ENCODE data around the gene BANF2. TPM values are rescaled to one million over a fixed set of nuclear protein-coding genes. Genes with fewer than 3 reads are reported as not detected.
"Not testable (repeated sequence)": the region's sequence is repeated elsewhere in the genome, so short reads cannot be mapped to it uniquely, and the experiment has no call there.

Gene BANF2
- polyA plus RNA-seq, 4 donors, result 0.31 TPM; not detected in 3

GRCh38 chr20:17707951-17708350 is 8.2 kb downstream of the BANF2 start:
- not testable (repeated sequence) for DNase-seq (ENCODE audit: low read depth in 4 of 4, low spot score in 2 of 4)

GRCh38 chr20:17708675-17709360 is 9.1 kb downstream of the BANF2 start:
- DNase-seq (ENCODE audit: low read depth in 4 of 4, low spot score in 2 of 4), result no peak

- no peak for DNase-seq (ENCODE audit: low read depth in 4 of 4, low spot score in 2 of 4)
These were observed 9.9 kb downstream of the BANF2 start for GRCh38 chr20:17709361-17710293.

GRCh38 chr20:17710379-17711266 is 10.9 kb downstream of the BANF2 start:
- peak in 1 of 4 donors; percentile 15 for DNase-seq (ENCODE audit: low read depth in 4 of 4, low spot score in 2 of 4)

GRCh38 chr20:17711267-17711627 is 11.5 kb downstream of the BANF2 start:
- DNase-seq (ENCODE audit: low read depth in 4 of 4, low spot score in 2 of 4), result no peak

GRCh38 chr20:17712201-17712600 is 12.4 kb downstream of the BANF2 start:
- DNase-seq (ENCODE audit: low read depth in 4 of 4, low spot score in 2 of 4), result no peak

GRCh38 chr20:17712708-17713107 is 12.9 kb downstream of the BANF2 start:
- DNase-seq (ENCODE audit: low read depth in 4 of 4, low spot score in 2 of 4), result no peak

GRCh38 chr20:17714597-17714996 is 14.8 kb downstream of the BANF2 start:
- DNase-seq (ENCODE audit: low read depth in 4 of 4, low spot score in 2 of 4), result no peak

GRCh38 chr20:17715075-17715474 is 15.3 kb downstream of the BANF2 start:
- DNase-seq (ENCODE audit: low read depth in 4 of 4, low spot score in 2 of 4), result no peak

- DNase-seq (ENCODE audit: low read depth in 4 of 4, low spot score in 2 of 4), result no peak
These were observed 16.6 kb downstream of the BANF2 start for GRCh38 chr20:17716331-17716730.

GRCh38 chr20:17720755-17721154 is 21.0 kb downstream of the BANF2 start:
- DNase-seq (ENCODE audit: low read depth in 4 of 4, low spot score in 2 of 4), result no peak

- no peak for DNase-seq (ENCODE audit: low read depth in 4 of 4, low spot score in 2 of 4)
These were observed 22.2 kb downstream of the BANF2 start for GRCh38 chr20:17721802-17722486.

- no peak for DNase-seq (ENCODE audit: low read depth in 4 of 4, low spot score in 2 of 4)
These were observed 22.9 kb downstream of the BANF2 start for GRCh38 chr20:17722493-17723300.

GRCh38 chr20:17723301-17723691 is 23.5 kb downstream of the BANF2 start:
- DNase-seq (ENCODE audit: low read depth in 4 of 4, low spot score in 2 of 4), result no peak

- no peak for DNase-seq (ENCODE audit: low read depth in 4 of 4, low spot score in 2 of 4)
These were observed 25.5 kb downstream of the BANF2 start for GRCh38 chr20:17725094-17725835.

GRCh38 chr20:17726902-17727301 is 27.1 kb downstream of the BANF2 start:
- DNase-seq (ENCODE audit: low read depth in 4 of 4, low spot score in 2 of 4), result no peak

- no peak for DNase-seq (ENCODE audit: low read depth in 4 of 4, low spot score in 2 of 4)
These were observed 27.6 kb downstream of the BANF2 start for GRCh38 chr20:17727351-17727750.

GRCh38 chr20:17728074-17728473 is 28.3 kb downstream of the BANF2 start:
- no peak for DNase-seq (ENCODE audit: low read depth in 4 of 4, low spot score in 2 of 4)

- DNase-seq (ENCODE audit: low read depth in 4 of 4, low spot score in 2 of 4), result no peak
These were observed 30.3 kb downstream of the BANF2 start for GRCh38 chr20:17730071-17730470.
